GM19438 (cell line): ENCODE measurements around the gene EMX2.

Experiments used
- ATAC-seq: cut with Tn5 transposase; IDR thresholded peaks from one replicate; pipeline ENCODE4 v1.9.1; 2021; ENCODE audit warnings: low read depth; ENCODE audit not compliant: unreplicated experiment

Gene EMX2

GRCh38 chr10:117543225-117544003, 868 bp downstream of the EMX2 start:
- ATAC-seq, result no peak

- no peak for ATAC-seq
Observed at GRCh38 chr10:117544004-117544701, 1.6 kb downstream of the EMX2 start.

DNA sequence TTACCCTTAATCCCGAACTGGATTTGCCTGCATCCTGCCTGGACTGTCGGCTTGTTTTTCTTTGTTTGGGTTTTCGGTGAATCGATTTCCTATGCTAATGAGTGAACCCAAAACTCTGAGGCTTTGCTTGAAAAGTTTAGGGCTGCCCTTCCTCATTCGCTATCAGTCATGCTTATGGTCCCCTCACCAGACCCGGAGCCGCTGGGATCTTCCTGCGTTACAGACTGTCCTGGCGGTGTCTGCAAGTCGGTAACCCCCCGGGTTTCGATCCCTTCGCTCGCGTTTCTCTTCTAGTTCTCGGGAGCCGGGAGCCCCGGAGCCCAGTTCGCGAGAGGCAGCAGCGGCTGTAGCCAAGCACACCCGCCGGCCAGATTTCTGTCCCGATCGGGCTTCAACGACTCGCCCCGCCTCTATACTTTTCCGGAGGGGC, 2.2 kb downstream of the EMX2 start:
- ATAC-seq, result no peak

- ATAC-seq, result no peak
Observed at GRCh38 chr10:117545141-117546019, 2.8 kb downstream of the EMX2 start.

DNA sequence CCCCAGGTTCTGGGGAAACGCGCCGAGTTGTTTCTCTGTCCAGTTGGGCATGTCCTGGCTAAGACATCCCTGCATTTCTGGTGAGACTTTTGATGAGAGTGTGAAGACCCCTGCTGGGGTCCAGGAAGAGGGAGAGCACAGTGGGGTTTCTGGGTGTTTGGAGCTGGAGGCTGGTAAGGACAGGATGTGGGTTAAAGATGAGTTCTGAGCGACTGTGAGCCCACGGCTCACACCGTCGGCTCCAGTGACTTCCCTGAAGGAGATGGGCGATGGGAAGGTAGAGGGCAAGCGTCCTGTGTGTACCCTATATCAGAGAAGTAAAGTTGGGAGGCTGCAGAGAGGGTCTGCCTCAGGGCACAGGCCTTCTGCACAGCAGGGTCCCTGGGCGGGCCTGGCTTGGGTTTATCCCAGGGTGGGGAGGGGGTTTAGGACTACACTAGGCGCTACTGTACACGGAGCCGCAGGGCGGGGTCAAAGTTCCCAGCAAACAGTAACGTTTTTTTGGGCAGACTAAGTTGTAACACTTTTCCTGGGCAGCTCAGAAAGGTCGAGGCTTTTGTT, 3.6 kb downstream of the EMX2 start:
- no peak for ATAC-seq

DNA sequence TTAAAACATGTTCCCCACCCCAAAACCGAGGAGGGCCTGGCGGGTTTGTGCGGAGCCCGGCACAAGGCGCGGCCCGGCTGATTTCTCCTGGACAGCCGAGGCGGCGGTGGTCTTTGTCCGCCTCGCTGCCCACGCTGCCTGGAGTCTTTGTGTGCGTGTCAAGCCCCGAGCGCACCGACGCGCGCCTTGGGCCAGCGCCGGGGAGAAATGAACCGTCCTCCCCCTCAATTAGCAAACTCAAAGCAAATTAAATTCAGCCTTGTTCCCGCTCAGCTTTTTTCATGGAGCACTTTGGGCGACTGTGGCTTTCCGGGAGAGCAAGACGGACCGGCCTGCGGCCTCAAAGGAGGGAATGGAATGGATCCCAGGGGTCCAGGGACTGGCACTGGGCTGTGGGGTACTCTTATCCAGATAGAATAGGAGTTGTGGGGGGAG, 4.1 kb downstream of the EMX2 start:
- no peak for ATAC-seq

- ATAC-seq, result no peak
Observed at GRCh38 chr10:117547016-117547715, 4.6 kb downstream of the EMX2 start.

DNA sequence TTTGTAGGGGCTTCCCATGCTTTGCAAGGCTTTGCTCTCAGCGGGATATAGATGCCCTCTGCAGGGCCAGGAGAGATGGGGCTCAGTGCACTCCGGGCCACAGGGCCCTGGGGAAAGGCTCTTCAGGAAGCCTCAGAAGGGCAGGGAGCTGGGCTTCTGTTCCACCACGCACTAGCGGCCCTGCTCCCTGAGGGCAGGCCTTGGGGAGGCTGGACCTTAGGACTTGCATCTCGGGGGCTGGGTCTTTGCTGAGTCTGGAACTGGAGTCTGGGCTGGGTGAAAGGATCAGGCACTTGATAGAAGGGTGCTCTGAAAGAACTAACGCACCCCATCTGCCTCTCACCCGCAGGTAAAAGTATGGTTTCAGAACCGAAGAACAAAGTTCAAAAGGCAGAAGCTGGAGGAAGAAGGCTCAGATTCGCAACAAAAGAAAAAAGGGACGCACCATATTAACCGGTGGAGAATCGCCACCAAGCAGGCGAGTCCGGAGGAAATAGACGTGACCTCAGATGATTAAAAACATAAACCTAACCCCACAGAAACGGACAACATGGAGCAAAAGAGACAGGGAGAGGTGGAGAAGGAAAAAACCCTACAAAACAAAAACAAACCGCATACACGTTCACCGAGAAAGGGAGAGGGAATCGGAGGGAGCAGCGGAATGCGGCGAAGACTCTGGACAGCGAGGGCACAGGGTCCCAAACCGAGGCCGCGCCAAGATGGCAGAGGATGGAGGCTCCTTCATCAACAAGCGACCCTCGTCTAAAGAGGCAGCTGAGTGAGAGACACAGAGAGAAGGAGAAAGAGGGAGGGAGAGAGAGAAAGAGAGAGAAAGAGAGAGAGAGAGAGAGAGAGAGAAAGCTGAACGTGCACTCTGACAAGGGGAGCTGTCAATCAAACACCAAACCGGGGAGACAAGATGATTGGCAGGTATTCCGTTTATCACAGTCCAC, 5.4 kb downstream of the EMX2 start:
- no peak for ATAC-seq

GRCh38 chr10:117549100-117549585, 6.6 kb downstream of the EMX2 start:
- no peak for ATAC-seq

- no peak for ATAC-seq
Observed at GRCh38 chr10:117550076-117550475, 7.5 kb downstream of the EMX2 start.

- ATAC-seq, result no peak
Observed at GRCh38 chr10:117550599-117551329, 8.2 kb downstream of the EMX2 start.

DNA sequence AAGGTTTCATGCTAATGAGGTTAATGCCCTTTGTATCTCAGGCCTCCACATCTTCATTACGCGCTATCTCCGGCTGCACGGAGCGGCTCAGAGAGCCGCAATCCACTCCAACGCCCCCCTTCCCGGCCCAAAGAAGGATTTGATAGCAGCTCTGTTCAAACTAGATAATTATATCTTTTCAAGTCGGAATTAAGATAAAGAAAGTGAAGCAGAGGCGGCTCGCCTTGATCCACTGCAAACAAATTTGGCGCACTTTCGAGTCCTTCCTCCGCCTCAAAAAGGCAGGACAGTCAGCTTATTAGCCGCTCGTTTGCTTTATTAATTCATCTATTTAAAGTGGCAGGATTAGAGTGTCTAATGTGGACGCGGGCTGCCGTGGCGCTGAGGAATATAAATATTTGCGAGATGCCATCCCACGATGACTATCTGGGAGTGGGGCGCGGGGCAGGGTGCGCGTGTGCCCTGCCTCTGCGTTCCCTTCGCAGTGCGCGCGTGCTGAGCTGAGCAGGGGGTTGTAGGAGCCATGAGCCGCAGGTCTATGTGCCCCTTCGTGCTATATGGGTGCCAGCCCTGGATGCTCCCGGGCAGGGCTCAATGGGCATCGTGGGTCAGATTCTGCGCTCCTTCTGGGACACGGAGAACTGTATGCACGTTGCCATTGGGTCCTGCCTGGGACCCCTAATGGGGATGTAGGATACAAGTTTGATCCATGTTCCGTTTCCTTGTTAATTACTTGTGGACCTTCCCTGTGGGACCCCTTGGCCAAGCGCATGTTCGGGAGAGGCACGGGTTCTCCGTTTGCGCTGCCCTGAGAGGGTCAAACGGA, 9.0 kb downstream of the EMX2 start:
- no peak for ATAC-seq

DNA sequence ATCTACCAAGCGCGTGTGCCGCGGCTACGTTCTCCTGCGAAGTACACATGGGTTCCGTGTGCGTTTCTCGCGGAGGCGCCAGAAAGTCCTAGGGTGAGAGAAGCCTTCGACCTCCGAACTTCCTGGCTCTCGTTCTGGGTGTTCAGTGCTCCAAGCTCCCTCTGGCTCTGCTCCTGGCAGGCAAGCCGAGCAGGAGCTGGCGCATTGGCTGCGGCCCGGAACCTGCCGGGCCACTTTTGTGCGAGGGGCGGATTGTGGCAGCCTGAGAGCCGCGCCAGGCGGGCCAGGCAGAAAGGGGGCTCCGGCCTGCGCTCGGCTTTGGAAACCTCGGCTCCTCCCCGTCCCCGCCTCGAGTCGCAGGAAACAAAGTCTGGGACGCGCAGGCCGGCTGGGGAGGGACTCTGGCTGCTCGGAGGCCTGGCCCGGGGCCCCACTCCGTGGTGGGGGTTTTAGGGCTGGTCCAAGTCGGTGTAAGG, 9.6 kb downstream of the EMX2 start:
- no peak for ATAC-seq

GRCh38 chr10:117552701-117553141, 10.2 kb downstream of the EMX2 start:
- no peak for ATAC-seq

DNA sequence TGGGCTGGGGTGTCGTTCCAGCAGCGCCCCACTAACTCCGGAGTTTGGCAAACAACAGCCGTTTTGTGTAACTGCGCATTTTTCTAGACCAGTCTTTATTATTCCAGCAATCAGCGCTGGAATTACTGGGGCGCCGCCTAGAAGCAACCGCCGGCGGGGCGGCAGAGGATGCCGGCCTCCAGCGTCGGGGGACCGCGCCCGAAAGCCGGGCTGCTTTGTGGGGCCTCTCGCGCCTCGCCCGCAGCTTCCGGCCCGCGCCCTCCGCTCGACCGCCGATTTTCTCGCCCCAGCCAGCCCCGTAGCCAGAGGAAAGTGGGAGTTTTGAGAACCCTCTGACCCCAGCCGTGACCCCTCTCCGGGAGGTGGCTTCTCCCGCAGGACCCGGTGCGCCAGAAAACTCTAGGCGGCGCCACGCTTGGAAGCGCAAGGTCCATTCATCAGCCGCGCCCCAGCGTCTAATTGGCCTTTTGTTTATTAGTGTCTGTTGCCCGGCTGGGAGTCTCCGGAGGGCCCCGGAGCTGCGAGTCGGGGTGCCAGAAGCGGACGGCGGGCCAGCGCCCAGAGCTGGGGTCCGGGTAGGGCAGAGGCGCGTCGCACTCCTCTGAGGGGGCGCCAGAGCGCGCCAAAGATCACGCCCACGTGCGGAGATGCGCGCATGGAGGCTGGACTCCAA, 10.7 kb downstream of the EMX2 start:
- ATAC-seq, result no peak

DNA sequence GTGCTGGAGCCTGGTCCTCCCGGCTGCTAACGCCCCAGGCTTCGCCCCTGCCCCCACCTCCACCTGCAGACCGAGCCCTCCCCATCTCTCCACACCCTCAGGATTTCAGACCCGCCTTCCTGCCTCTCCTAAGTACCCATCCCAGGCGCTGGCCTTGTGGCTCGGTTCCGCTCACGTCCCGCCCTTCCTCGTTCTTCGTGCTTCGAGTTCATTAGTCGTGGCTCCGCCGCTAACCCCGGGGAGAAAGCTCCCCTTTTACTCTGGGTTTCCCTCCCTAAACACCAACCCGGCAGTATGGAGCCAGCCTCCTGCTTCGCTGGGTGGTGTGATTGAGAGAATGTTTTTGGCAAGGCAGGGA, 11.2 kb downstream of the EMX2 start:
- ATAC-seq, result no peak
